Astrocyte (in vitro differentiated cells and primary cell): ENCODE measurements around the gene ZFP36L1. TPM values are rescaled to one million over a fixed set of nuclear protein-coding genes. Genes with fewer than 3 reads are reported as not detected.
A peak's percentile ranks its signal among the peaks of the same experiment; 100 is the strongest.

Experiments used
- DNase-seq: peaks from one replicate; pipeline ENCODE4 v3.0.0-alpha.2; 2010; ENCODE audit warnings: low read depth
- FAIRE-seq: peaks from 2 replicates; lab custom pipeline; 2011; peaks lifted over from hg19 to GRCh38; lab: Jason Lieb, UNC
- H2AFZ ChIP-seq: 2 replicates; pipeline ENCODE4 v1.6.0; 2012; ENCODE audit warnings: low read depth, low read length, inconsistent platforms
- H3K27ac ChIP-seq: 2 replicates; pipeline ENCODE4 v1.5.1; 2011; ENCODE audit warnings: low read depth, low read length, inconsistent platforms
- H3K27me3 ChIP-seq: 2 replicates; pipeline ENCODE4 v1.6.0; 2011; ENCODE audit warnings: low read length, inconsistent platforms; ENCODE audit not compliant: insufficient read depth
- H3K36me3 ChIP-seq: 2 replicates; pipeline ENCODE4 v1.5.1; 2011; ENCODE audit warnings: low read length, inconsistent platforms; ENCODE audit not compliant: insufficient read depth
- H3K4me1 ChIP-seq: 2 replicates; pipeline ENCODE4 v1.5.1; 2011; ENCODE audit warnings: low read length, inconsistent platforms; ENCODE audit not compliant: insufficient read depth
- H3K4me2 ChIP-seq: 2 replicates; pipeline ENCODE4 v1.6.0; 2012; ENCODE audit warnings: low read length, inconsistent platforms
- H3K4me3 ChIP-seq: 2 replicates; pipeline ENCODE4 v1.5.1; 2011; ENCODE audit warnings: low read depth, mild to moderate bottlenecking, low read length, inconsistent platforms; ENCODE audit not compliant: insufficient read depth
- H3K79me2 ChIP-seq: 2 replicates; pipeline ENCODE4 v1.6.0; 2012; ENCODE audit warnings: mild to moderate bottlenecking, low read length, inconsistent platforms; ENCODE audit not compliant: insufficient read depth
- H3K9ac ChIP-seq: 2 replicates; pipeline ENCODE4 v1.6.0; 2012; ENCODE audit warnings: mild to moderate bottlenecking, low read length, inconsistent platforms
- H3K9me3 ChIP-seq: 2 replicates; pipeline ENCODE4 v1.5.1; 2012; ENCODE audit warnings: low read depth, mild to moderate bottlenecking, low read length, inconsistent platforms; ENCODE audit not compliant: insufficient read depth
- H4K20me1 ChIP-seq: 2 replicates; pipeline ENCODE4 v1.6.0; 2012; ENCODE audit warnings: low read length, inconsistent platforms; ENCODE audit not compliant: insufficient read depth
- H3K27ac Mint-ChIP-seq: one replicate; pipeline ENCODE4 v1.8.0; 2021; ENCODE audit warnings: mild to moderate bottlenecking, mixed read lengths; ENCODE audit not compliant: unreplicated experiment
- H3K27me3 Mint-ChIP-seq: one replicate; pipeline ENCODE4 v1.8.0; 2021; ENCODE audit warnings: low read depth, mixed read lengths; ENCODE audit not compliant: unreplicated experiment
- H3K36me3 Mint-ChIP-seq: one replicate; pipeline ENCODE4 v1.8.0; 2021; ENCODE audit warnings: low read depth, mixed read lengths; ENCODE audit not compliant: unreplicated experiment
- H3K4me1 Mint-ChIP-seq: one replicate; pipeline ENCODE4 v1.8.0; 2021; ENCODE audit warnings: low read depth, mixed read lengths; ENCODE audit not compliant: unreplicated experiment
- H3K4me3 Mint-ChIP-seq: one replicate; pipeline ENCODE4 v1.8.0; 2021; ENCODE audit warnings: mild to moderate bottlenecking, moderate library complexity, mixed read lengths; ENCODE audit not compliant: unreplicated experiment
- H3K9me3 Mint-ChIP-seq: one replicate; pipeline ENCODE4 v1.8.0; 2021; ENCODE audit warnings: mild to moderate bottlenecking, mixed read lengths; ENCODE audit not compliant: unreplicated experiment
- CTCF ChIP-seq: IDR thresholded peaks from 2 replicates; pipeline ENCODE4 v1.5.1; 2011; ENCODE audit warnings: low read depth, mild to moderate bottlenecking, inconsistent platforms, low read length, moderate library complexity; ENCODE audit not compliant: insufficient read depth
- EZH2 ChIP-seq: IDR thresholded peaks from 2 replicates; pipeline ENCODE4 v1.6.1; 2012; ENCODE audit warnings: mild to moderate bottlenecking, low read length, inconsistent platforms; ENCODE audit not compliant: insufficient read depth
- total RNA-seq: library from RNA; stranded (reverse); gene quantifications from 2 replicates; pipeline ENCODE4 v1.2.1, GENCODE V29; 2021

Gene ZFP36L1
- total RNA-seq, 1 donor from 2014 or later = 219 TPM

- FAIRE-seq = no peak
- H3K4me3 Mint-ChIP-seq = peak overlapping the region; percentile 20
- H3K9me3 Mint-ChIP-seq = no peaks in the 10 kb centered on the region
- Histone ChIP-seq H3K4me1 (peaks cover 33% of the 10 kb centered on the region), H3K36me3 (no peaks in the 10 kb centered on the region), H3K9me3 (no peaks in the 10 kb centered on the region), H3K4me3 (peak overlapping the region; percentile 24), H3K4me2 (peak overlapping the region; percentile 81), H3K27me3 (no peaks in the 10 kb centered on the region), H3K27ac (peak overlapping the region; percentile 90), H4K20me1 (no peaks in the 10 kb centered on the region), H3K79me2 (peaks cover 14% of the 10 kb centered on the region), H3K9ac (peak overlapping the region; percentile 83), H2AFZ (peak overlapping the region; percentile 73)
- H3K27ac Mint-ChIP-seq = peak overlapping the region; percentile 72
- H3K27me3 Mint-ChIP-seq = no peaks in the 10 kb centered on the region
- TF ChIP-seq EZH2 (no peak), CTCF (peak; percentile 74)
- H3K4me1 Mint-ChIP-seq = peaks cover 20% of the 10 kb centered on the region
- H3K36me3 Mint-ChIP-seq = peaks cover 2% of the 10 kb centered on the region
- DNase-seq = peak; percentile 77
These were observed 23.5 kb upstream of the ZFP36L1 start for GRCh38 chr14:68816183-68816942.

- peak overlapping the region; percentile 38 for H3K4me3 ChIP-seq
- no peaks in the 10 kb centered on the region for H4K20me1 ChIP-seq
- no peak for DNase-seq
- peak overlapping the region; percentile 83 for H3K9ac ChIP-seq
- H3K4me2 ChIP-seq = peak overlapping the region; percentile 81
- peak overlapping the region; percentile 90 for H3K27ac ChIP-seq
- Mint-ChIP-seq H3K4me1 (peaks cover 20% of the 10 kb centered on the region), H3K36me3 (no peaks in the 10 kb centered on the region), H3K27me3 (no peaks in the 10 kb centered on the region), H3K9me3 (no peaks in the 10 kb centered on the region), H3K27ac (peak overlapping the region; percentile 35), H3K4me3 (peak overlapping the region; percentile 23)
- no peaks in the 10 kb centered on the region for H3K27me3 ChIP-seq
- TF ChIP-seq CTCF = no peak
- peak overlapping the region; percentile 73 for H2AFZ ChIP-seq
- no peaks in the 10 kb centered on the region for H3K9me3 ChIP-seq
- peaks cover 14% of the 10 kb centered on the region for H3K79me2 ChIP-seq
- FAIRE-seq = no peak
- peaks cover 33% of the 10 kb centered on the region for H3K4me1 ChIP-seq
- no peaks in the 10 kb centered on the region for H3K36me3 ChIP-seq
These were observed 22.7 kb upstream of the ZFP36L1 start for GRCh38 chr14:68815298-68816182.
